H1 (cell line): ENCODE measurements around the gene SLC25A34. TPM values are rescaled to one million over a fixed set of nuclear protein-coding genes. Genes with fewer than 3 reads are reported as not detected.

Source experiments
- BACH1 ChIP-seq: IDR thresholded peaks from 2 replicates; pipeline ENCODE4 v1.6.1; 2012; ENCODE audit warnings: low read length, improper control_type of control experiment
- BCL11A ChIP-seq, 2 experiments: IDR thresholded peaks; one replicate each; pipeline ENCODE4 v1.6.1; 2011; ENCODE audit warnings: low read depth in 2 of 2, low read length in 2 of 2, mild to moderate bottlenecking in 2 of 2
- CREB1 ChIP-seq: IDR thresholded peaks from 2 replicates; pipeline ENCODE4 v1.6.1; 2012; ENCODE audit warnings: inconsistent platforms
- EGR1 ChIP-seq: IDR thresholded peaks from 2 replicates; pipeline ENCODE4 v1.6.1; 2011; ENCODE audit warnings: low read depth, low read length, borderline replicate concordance
- GABPA ChIP-seq: IDR thresholded peaks from 2 replicates; pipeline ENCODE4 v1.6.1; 2011; ENCODE audit warnings: mild to moderate bottlenecking, low read length, moderate library complexity, borderline replicate concordance; ENCODE audit not compliant: insufficient read depth
- HDAC2 ChIP-seq, 2 experiments: fragments of 300-600 bp in 1 of 2; sonication (generic) in 1 of 2; IDR thresholded peaks; 2 replicates each; pipeline ENCODE4 v1.6.1; 2011 to 2012; ENCODE audit warnings: low read depth in 2 of 2, low read length in 2 of 2, mild to moderate bottlenecking in 2 of 2, moderate library complexity in 2 of 2, borderline replicate concordance in 1 of 2, inconsistent platforms in 1 of 2
- MAFK ChIP-seq: IDR thresholded peaks from 2 replicates; pipeline ENCODE4 v1.6.1; 2012; ENCODE audit warnings: low read depth, mild to moderate bottlenecking, improper control_type of control experiment, low read length
- POLR2AphosphoS5 ChIP-seq: IDR thresholded peaks from 2 replicates; pipeline ENCODE4 v1.6.1; 2011; ENCODE audit warnings: low read depth, low read length
- RFX5 ChIP-seq: IDR thresholded peaks from 2 replicates; pipeline ENCODE4 v1.6.1; 2011; ENCODE audit warnings: low read depth, low read length, improper control_type of control experiment, borderline replicate concordance
- SP4 ChIP-seq: IDR thresholded peaks from 2 replicates; pipeline ENCODE4 v1.6.1; 2012; ENCODE audit warnings: low read length, inconsistent platforms
- TEAD4 ChIP-seq: IDR thresholded peaks from 2 replicates; pipeline ENCODE4 v1.6.1; 2012; ENCODE audit warnings: low read depth, low read length, inconsistent platforms, mixed read lengths
- polyA plus RNA-seq, 7 experiments: library from polyadenylated mRNA; depleted of rRNA in 3 of 7; stranded (reverse) in 5 of 7; unstranded in 2 of 7; fragments of >200 nt in 5 of 7; fragments of 200-250 nt in 2 of 7; gene quantifications; 1 replicate in 5 of 7; 2 replicates in 1 of 7; 4 replicates in 1 of 7; pipeline versions ENCODE4 v1.2.1 to v1.2.3, GENCODE V29; 2011 to 2013; ENCODE audit warnings: missing spikeins in 2 of 7, mixed read lengths in 2 of 7
- total RNA-seq: library from RNA; stranded (reverse); fragmentation: NEBNext Ultra II Directional; extraction: Animal tissue kit (Norgen Biotek cat#: 25700); gene quantifications from 2 replicates; pipeline ENCODE4 v1.2.1, GENCODE V29; 2021
- TF ChIP-seq, protein P1 (sequence below): IDR thresholded peaks from 2 replicates; pipeline ENCODE4 v1.6.1; 2012; ENCODE audit warnings: low read length, inconsistent platforms

Gene SLC25A34
- total and polyA plus RNA-seq, 2 of the 8 experiments (the other 6 are each of a cell fraction or from before 2014, with no cell fraction given), result 0.48 to 0.62 TPM

DNA sequence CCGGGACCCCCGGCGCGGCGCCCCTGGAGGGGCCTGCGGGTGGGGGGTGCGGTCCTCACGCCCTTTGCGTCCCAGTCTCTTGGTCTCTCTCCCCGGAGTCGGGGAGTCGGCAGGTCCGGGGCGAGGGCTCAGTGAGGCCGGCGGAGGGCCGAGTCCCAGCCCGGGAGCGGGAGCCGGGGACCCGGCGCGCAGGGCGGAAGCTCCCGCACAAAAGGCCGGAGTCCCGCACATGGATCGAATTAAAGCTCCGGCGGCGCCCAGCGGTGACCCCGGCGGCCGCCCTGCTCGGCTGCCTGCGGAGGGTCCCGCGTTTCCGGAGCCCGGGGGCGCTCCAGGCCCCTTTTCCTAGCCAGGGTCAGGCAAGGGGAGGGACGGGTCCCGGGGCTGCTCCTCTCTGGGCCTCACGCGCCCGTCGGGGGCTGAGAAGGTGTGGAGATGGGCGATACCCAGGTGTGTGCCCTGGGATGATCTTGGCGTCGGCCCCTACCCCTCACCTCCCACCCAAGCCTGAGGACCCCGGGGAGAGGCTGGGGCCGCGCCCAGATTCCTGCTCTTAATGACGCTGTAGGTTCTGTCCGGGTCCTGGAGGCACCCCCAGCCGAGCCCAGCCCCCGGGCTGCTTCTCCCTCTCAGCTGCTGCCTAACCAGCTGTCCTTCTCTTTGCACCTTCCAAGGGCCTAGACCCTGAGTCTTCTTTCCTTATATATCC, 23.0 kb downstream of the SLC25A34 start (continued):
- TF ChIP-seq SP4 (no peak), GABPA (no peak), EGR1 (no peak), TEAD4 (no peak), HDAC2 (IDR thresholded peaks at IDR 0.05; ENCODE audit: borderline replicate concordance in 1 of 2, low read depth in 2 of 2, low read length in 2 of 2) (no peak), MAFK (no peak), POLR2AphosphoS5 (no peak; the same call in 1 of the 2 replicates), BCL11A (IDR thresholded peaks at IDR 0.05; ENCODE audit: low read depth in 2 of 2, low read length in 2 of 2) (no peak), RFX5 (no peak), CREB1 (no peak), BACH1 (no peak)
- TF ChIP-seq, protein P1, sequence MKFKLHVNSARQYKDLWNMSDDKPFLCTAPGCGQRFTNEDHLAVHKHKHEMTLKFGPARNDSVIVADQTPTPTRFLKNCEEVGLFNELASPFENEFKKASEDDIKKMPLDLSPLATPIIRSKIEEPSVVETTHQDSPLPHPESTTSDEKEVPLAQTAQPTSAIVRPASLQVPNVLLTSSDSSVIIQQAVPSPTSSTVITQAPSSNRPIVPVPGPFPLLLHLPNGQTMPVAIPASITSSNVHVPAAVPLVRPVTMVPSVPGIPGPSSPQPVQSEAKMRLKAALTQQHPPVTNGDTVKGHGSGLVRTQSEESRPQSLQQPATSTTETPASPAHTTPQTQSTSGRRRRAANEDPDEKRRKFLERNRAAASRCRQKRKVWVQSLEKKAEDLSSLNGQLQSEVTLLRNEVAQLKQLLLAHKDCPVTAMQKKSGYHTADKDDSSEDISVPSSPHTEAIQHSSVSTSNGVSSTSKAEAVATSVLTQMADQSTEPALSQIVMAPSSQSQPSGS, result no peak
- TF ChIP-seq, all 59 proteins: peak for 6
